Lung (tissue), 12 donors: ENCODE measurements around the gene ECHS1. TPM values are rescaled to one million over a fixed set of nuclear protein-coding genes. Genes with fewer than 3 reads are reported as not detected.

Source experiments
- ATAC-seq: fragments of 200-7000 bp; cut with Tn5 transposase; one replicate; pipeline ENCODE4 v1.9.1; 2020; ENCODE audit warnings: moderate number of reproducible peaks; ENCODE audit not compliant: insufficient read depth, low FRiP score
- DNase-seq, 3 donors: peaks; one replicate each; pipeline ENCODE4 v3.0.0-alpha.2; 2013 to 2017
- H3K27ac ChIP-seq, 2 donors: one replicate each; pipeline ENCODE4 v1.5.1; 2013; ENCODE audit warnings: mild to moderate bottlenecking in 2 of 2, moderate library complexity in 2 of 2, control low read depth in 1 of 2, inconsistent platforms in 1 of 2, low read depth in 1 of 2, low read length in 1 of 2
- H3K27me3 ChIP-seq, 3 donors: one replicate each; pipeline ENCODE4 v1.5.1; 2013; ENCODE audit warnings: low read length in 2 of 3; ENCODE audit not compliant: control insufficient read depth in 3 of 3, insufficient read depth in 3 of 3
- H3K36me3 ChIP-seq, 4 donors: one replicate each; pipeline ENCODE4 v1.5.1; 2013; ENCODE audit warnings: low read length in 4 of 4, mild to moderate bottlenecking in 1 of 4, moderate library complexity in 1 of 4; ENCODE audit not compliant: control insufficient read depth in 4 of 4, insufficient read depth in 4 of 4
- H3K4me1 ChIP-seq, 5 donors: one replicate each; pipeline ENCODE4 v1.5.1; 2013; ENCODE audit warnings: low read length in 5 of 5, mild to moderate bottlenecking in 2 of 5, moderate library complexity in 1 of 5; ENCODE audit not compliant: control insufficient read depth in 5 of 5, insufficient read depth in 5 of 5
- H3K4me3 ChIP-seq: one replicate; pipeline ENCODE4 v1.5.1; 2013; ENCODE audit warnings: mild to moderate bottlenecking, control low read depth, moderate library complexity
- H3K9ac ChIP-seq, 2 donors: one replicate each; pipeline ENCODE4 v1.5.1; 2013; ENCODE audit warnings: low read length in 2 of 2, control low read depth in 1 of 2; ENCODE audit not compliant: insufficient read depth in 1 of 2
- H3K9me3 ChIP-seq, 4 donors: one replicate each; pipeline ENCODE4 v1.5.1; 2013; ENCODE audit warnings: low read length in 3 of 4, mild to moderate bottlenecking in 1 of 4, moderate library complexity in 1 of 4; ENCODE audit not compliant: control insufficient read depth in 4 of 4, insufficient read depth in 3 of 4
- CTCF ChIP-seq: IDR thresholded peaks from 2 replicates; pipeline ENCODE4 v1.5.1; 2012; ENCODE audit warnings: mild to moderate bottlenecking; ENCODE audit errors: control extremely low read depth, extremely low read depth
- WGBS, 2 donors: extraction: QIAGEN DNeasy Blood & Tissue Kit; methylation state at CpG; one replicate each; pipeline ENCODE4 v1.1.7; 2013; 5-methylcytosine and 5-hydroxymethylcytosine counted together
- polyA plus RNA-seq, 2 donors: library from polyadenylated mRNA; stranded (reverse); fragments of 200-250 nt; gene quantifications; one replicate each; pipeline ENCODE4 v1.2.1, GENCODE V29; 2013
- total RNA-seq, 2 donors: library from RNA; depleted of rRNA in 1 of 2; stranded (reverse); fragments of >200 nt in 1 of 2; gene quantifications; one replicate each; pipeline ENCODE4 v1.2.1, GENCODE V29; 2014 to 2021
- donor health status: control.
- donor health status: control.
- donor health status: Bipolar disorder and iron deficiency.
- donor health status: healthy.
- donor health status: DM: yes; HTN: yes; CAD: no.

The ECHS1 gene
- total and polyA plus RNA-seq, 4 donors: 44.5 to 83.9 (median 76.7) TPM

GRCh38 chr10:133349577-133350011 is 23.6 kb downstream of the ECHS1 start:
- Histone ChIP-seq H3K27me3 (peaks cover 0 to 3% (median 0%) of the 10 kb centered on the region in 3 donors), H3K4me1 (no peaks in the 10 kb centered on the region), H3K9me3 (no peaks in the 10 kb centered on the region), H3K9ac (no peak overlapping the region), H3K36me3 (no peaks in the 10 kb centered on the region), H3K4me3 (no peak overlapping the region), H3K27ac (no peak overlapping the region)
- no peak for ATAC-seq
- DNase-seq: no peak
- TF ChIP-seq CTCF: no peak
- WGBS, 2 donors: 67 to 71% methylated on average over 9 of the region's 9 CpGs

GRCh38 chr10:133349160-133349568 is 24.0 kb downstream of the ECHS1 start:
- Histone ChIP-seq H3K4me3 (no peak overlapping the region), H3K9me3 (no peaks in the 10 kb centered on the region), H3K27ac (no peak overlapping the region), H3K27me3 (peaks cover 0 to 7% (median 0%) of the 10 kb centered on the region in 3 donors), H3K36me3 (no peaks in the 10 kb centered on the region), H3K9ac (no peak overlapping the region), H3K4me1 (no peaks in the 10 kb centered on the region)
- DNase-seq: no peak
- WGBS, 2 donors: 86 to 90% methylated on average over 8 of the region's 8 CpGs
- TF ChIP-seq CTCF: no peak
- ATAC-seq: no peak

- TF ChIP-seq CTCF: no peak
- ATAC-seq: no peak
- no peaks in the 10 kb centered on the region for H3K36me3 ChIP-seq
- 57 to 75% methylated on average over 12 to 16 of the region's 16 CpGs for WGBS, 2 donors
- H3K9ac ChIP-seq: no peak overlapping the region
- H3K27ac ChIP-seq: no peak overlapping the region
- no peaks in the 10 kb centered on the region for H3K4me1 ChIP-seq
- no peaks in the 10 kb centered on the region for H3K9me3 ChIP-seq
- H3K27me3 ChIP-seq: peaks cover 0 to 13% (median 0%) of the 10 kb centered on the region in 3 donors
- no peak overlapping the region for H3K4me3 ChIP-seq
- DNase-seq: no peak
Observed at GRCh38 chr10:133347710-133348517, 25.2 kb downstream of the ECHS1 start.
